Tibial nerve (tissue), 4 donors: ENCODE results near the gene AVP. TPM values are rescaled to one million over a fixed set of nuclear protein-coding genes. Genes with fewer than 3 reads are reported as not detected.

Experiments used
- DNase-seq, 2 donors: peaks; one replicate each; pipeline ENCODE4 v3.0.0-alpha.2; 2019; ENCODE audit warnings: low spot score in 2 of 2
- H3K27ac ChIP-seq, 4 donors: fragments of 200-600 bp; sonication (generic) in 3 of 4; one replicate each; pipeline ENCODE4 v1.5.1; 2017 to 2019; ENCODE audit warnings: mild to moderate bottlenecking in 1 of 4
- H3K27me3 ChIP-seq, 2 donors: fragments of 200-600 bp; sonication (generic) in 1 of 2; one replicate each; pipeline versions ENCODE4 v1.5.1 to v1.6.0; 2017 to 2019
- H3K36me3 ChIP-seq, 3 donors: fragments of 200-600 bp; sonication (generic); one replicate each; pipeline ENCODE4 v1.5.1; 2018 to 2019
- H3K4me1 ChIP-seq, 4 donors: fragments of 200-600 bp; sonication (generic) in 3 of 4; one replicate each; pipeline ENCODE4 v1.5.1; 2017 to 2019
- H3K4me3 ChIP-seq, 4 donors: fragments of 200-600 bp; sonication (generic) in 3 of 4; one replicate each; pipeline ENCODE4 v1.5.1; 2017 to 2019; ENCODE audit warnings: mild to moderate bottlenecking in 1 of 4, moderate library complexity in 1 of 4
- H3K9me3 ChIP-seq, 4 donors: fragments of 200-600 bp; sonication (generic) in 3 of 4; one replicate each; pipeline ENCODE4 v1.5.1; 2017 to 2019
- EP300 ChIP-seq, 2 donors: sonication (generic); formaldehyde crosslinking; IDR thresholded peaks; one replicate each; pipeline ENCODE4 v1.6.1; 2017; ENCODE audit warnings: antibody characterized with exemption in 2 of 2, mild to moderate bottlenecking in 1 of 2
- POLR2A ChIP-seq, 2 donors: fragments of 450-650 bp; IDR thresholded peaks; one replicate each; pipeline ENCODE4 v1.6.1; 2017; ENCODE audit warnings: antibody characterized with exemption in 2 of 2, mild to moderate bottlenecking in 2 of 2, moderate library complexity in 2 of 2
- WGBS, 2 donors: methylation state at CpG; one replicate each; pipeline ENCODE4 v1.1.5; 2018; 5-methylcytosine and 5-hydroxymethylcytosine counted together
- total RNA-seq, 4 donors: library from RNA; depleted of rRNA; stranded (reverse); fragments of >200 nt; gene quantifications; one replicate each; pipeline ENCODE4 v1.1.0, GENCODE V29; 2016
- TF ChIP-seq, protein P1 (sequence below), 5 experiments: fragments of 200-600 bp in 3 of 5; fragments of 450-650 bp in 2 of 5; sonication (generic) in 3 of 5; IDR thresholded peaks; one replicate each; pipeline ENCODE4 v1.5.1; 2016 to 2019; ENCODE audit warnings: antibody characterized with exemption in 5 of 5, mild to moderate bottlenecking in 3 of 5, moderate library complexity in 2 of 5

Gene AVP
- total RNA-seq, 4 donors from 2014 or later = not detected

DNA sequence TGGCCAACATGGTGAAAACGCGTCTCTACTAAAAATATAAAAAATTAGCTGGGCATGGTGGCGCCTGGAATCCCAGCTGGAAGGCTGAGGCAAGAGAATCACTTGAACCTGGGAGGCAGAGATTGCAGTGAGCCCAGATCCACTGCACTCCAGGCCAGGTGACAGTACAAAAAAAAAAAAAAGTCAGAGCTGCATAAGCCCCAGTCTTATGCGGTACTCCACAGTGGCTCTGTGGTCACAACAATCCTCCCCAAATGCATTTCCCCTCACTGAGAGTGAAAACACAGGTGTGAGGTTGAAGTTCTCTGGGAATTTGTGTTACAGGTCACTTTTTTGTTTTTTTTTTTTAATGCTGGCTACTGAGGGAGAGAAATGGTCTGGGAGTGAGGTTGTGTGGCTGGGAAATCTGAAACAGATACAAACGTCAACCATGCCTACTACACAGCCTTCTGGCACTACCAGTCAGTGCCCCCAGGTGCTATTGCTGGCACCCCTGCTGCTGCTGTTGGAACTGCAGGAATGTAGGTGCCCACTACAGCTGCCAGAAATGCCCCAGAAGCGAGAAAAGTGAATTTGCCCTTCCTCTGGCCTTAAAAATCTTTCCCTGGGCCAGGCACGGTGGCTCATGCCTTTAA lies 33.0 kb downstream of the AVP start:
- WGBS, 2 donors = 66 to 68% methylated on average over 7 of the region's 7 CpGs

DNA sequence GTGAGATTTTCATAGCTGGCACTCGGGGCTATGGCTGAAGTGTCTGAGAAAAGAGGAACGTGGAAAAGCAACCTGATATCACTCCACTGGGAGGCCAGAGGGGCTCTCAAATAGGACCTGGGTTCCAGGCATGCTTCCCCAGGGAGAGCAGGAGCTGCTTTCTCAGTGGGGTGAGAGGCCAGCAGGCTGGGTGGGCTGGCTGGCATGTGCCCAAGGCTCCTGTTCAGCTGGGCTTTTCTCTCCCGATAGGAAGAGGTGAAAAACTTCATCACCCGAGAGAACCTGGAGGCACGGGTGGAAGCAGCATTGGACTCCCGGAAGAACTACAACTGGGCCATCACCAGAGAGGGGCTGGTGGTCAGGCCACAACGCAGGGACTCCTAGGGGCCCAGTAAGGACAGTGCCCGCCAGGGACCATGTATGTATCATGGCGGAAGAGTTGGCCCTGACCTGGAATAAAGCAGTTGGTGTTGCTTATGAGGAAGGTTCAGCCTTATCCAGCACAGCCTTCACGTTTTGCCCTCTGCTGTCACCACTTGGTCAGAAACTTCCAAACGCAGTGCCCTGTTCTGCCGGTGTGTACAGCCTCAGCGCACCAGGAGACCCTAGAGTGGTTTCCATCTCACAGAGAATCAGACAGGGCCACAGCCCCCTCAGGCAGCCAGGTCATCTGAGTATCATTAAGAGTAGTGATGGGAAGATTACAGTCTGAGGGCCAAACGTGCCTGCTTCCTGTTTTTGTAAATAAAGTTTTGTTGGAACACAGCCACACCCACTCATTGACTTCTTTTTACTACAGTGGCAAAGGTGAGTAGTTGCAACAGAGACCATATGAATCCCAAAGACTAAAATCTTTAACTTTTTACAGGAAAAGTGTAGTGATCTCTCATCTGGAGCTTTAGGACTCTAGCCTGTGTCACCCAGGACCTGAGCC lies 36.8 kb downstream of the AVP start:
- no peak overlapping the region for H3K4me3 ChIP-seq

More for the DNA sequence above, 33.0 kb downstream of the AVP start:
- no peak for TF ChIP-seq EP300 (IDR thresholded peaks at IDR 0.05)
- TF ChIP-seq, protein P1, sequence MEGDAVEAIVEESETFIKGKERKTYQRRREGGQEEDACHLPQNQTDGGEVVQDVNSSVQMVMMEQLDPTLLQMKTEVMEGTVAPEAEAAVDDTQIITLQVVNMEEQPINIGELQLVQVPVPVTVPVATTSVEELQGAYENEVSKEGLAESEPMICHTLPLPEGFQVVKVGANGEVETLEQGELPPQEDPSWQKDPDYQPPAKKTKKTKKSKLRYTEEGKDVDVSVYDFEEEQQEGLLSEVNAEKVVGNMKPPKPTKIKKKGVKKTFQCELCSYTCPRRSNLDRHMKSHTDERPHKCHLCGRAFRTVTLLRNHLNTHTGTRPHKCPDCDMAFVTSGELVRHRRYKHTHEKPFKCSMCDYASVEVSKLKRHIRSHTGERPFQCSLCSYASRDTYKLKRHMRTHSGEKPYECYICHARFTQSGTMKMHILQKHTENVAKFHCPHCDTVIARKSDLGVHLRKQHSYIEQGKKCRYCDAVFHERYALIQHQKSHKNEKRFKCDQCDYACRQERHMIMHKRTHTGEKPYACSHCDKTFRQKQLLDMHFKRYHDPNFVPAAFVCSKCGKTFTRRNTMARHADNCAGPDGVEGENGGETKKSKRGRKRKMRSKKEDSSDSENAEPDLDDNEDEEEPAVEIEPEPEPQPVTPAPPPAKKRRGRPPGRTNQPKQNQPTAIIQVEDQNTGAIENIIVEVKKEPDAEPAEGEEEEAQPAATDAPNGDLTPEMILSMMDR (IDR thresholded peaks at IDR 0.05) = no peak
- no peak for TF ChIP-seq POLR2A (IDR thresholded peaks at IDR 0.05)
- DNase-seq = no peak
- Histone ChIP-seq H3K27ac (no peak overlapping the region), H3K36me3 (peaks cover 0 to 35% (median 4%) of the 10 kb centered on the region in 3 donors), H3K4me1 (peaks cover 0 to 20% (median 10%) of the 10 kb centered on the region in 4 donors), H3K9me3 (no peaks in the 10 kb centered on the region), H3K4me3 (no peak overlapping the region), H3K27me3 (no peaks in the 10 kb centered on the region)

DNA sequence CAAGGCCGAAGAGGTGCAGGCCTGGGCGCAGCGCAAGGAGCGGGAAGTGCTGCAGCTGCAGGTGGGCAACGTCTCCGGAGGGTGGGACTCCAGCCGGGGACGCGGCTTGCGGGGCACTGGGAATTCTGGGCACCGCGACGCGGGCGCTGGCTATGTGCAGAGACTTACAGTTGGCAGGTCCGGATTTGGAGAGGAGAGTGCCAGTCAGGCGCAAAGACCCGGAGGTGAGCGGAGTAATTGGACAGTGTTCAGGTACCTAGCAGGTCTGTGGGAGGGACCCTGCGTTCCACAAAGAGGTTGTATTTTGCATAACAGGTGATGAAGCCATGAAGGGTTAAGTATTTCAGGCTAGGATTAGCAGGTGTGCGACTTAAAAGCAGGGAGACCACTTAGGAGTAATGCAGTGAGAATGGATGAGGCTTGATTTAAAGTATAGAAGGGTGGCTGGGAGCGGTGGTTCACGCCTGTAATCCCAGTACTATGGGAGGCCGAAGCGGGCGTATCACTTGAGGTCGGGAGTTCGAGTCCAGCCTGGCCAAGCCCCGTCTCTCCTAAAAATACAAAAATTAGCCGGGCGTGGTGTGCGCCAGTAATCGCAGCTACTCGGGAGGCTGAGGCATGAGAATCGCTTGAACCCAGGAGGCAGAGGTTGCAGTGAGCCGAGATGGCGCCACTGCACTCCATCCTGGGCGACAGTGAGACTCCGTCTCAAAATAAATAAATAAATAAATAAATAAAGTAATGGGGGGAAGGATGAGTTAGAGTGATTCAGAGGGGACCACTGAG lies 37.7 kb downstream of the AVP start:
- 42 to 52% methylated on average over 32 to 37 of the region's 39 CpGs for WGBS, 2 donors
- Histone ChIP-seq H3K36me3 (peaks cover 0 to 35% (median 4%) of the 10 kb centered on the region in 3 donors), H3K4me1 (peaks cover 0 to 46% (median 24%) of the 10 kb centered on the region in 4 donors), H3K4me3 (peak overlapping the region; percentile 63 to 96 (median 86)), H3K27me3 (no peaks in the 10 kb centered on the region), H3K27ac (peak overlapping the region in 3 of 4 donors; percentile 94 to 97 (median 94)), H3K9me3 (no peaks in the 10 kb centered on the region)
- TF ChIP-seq EP300 (IDR thresholded peaks at IDR 0.05) (no peak), POLR2A (IDR thresholded peaks at IDR 0.05) (no peak)
- TF ChIP-seq, protein P1 (IDR thresholded peaks at IDR 0.05) = no peak
- DNase-seq = no peak

More for the DNA sequence above, 36.8 kb downstream of the AVP start:
- no peak for DNase-seq
- H3K4me1 ChIP-seq = peaks cover 0 to 37% (median 18%) of the 10 kb centered on the region in 4 donors
- no peak overlapping the region for H3K27ac ChIP-seq
- peaks cover 0 to 35% (median 4%) of the 10 kb centered on the region in 3 donors for H3K36me3 ChIP-seq
- H3K9me3 ChIP-seq = no peaks in the 10 kb centered on the region
- H3K27me3 ChIP-seq = no peaks in the 10 kb centered on the region
- TF ChIP-seq POLR2A (IDR thresholded peaks at IDR 0.05) = no peak
- TF ChIP-seq EP300 (IDR thresholded peaks at IDR 0.05) = no peak
- TF ChIP-seq, protein P1 (IDR thresholded peaks at IDR 0.05) = no peak
- 77 to 83% methylated on average over 10 to 14 of the region's 14 CpGs for WGBS, 2 donors

DNA sequence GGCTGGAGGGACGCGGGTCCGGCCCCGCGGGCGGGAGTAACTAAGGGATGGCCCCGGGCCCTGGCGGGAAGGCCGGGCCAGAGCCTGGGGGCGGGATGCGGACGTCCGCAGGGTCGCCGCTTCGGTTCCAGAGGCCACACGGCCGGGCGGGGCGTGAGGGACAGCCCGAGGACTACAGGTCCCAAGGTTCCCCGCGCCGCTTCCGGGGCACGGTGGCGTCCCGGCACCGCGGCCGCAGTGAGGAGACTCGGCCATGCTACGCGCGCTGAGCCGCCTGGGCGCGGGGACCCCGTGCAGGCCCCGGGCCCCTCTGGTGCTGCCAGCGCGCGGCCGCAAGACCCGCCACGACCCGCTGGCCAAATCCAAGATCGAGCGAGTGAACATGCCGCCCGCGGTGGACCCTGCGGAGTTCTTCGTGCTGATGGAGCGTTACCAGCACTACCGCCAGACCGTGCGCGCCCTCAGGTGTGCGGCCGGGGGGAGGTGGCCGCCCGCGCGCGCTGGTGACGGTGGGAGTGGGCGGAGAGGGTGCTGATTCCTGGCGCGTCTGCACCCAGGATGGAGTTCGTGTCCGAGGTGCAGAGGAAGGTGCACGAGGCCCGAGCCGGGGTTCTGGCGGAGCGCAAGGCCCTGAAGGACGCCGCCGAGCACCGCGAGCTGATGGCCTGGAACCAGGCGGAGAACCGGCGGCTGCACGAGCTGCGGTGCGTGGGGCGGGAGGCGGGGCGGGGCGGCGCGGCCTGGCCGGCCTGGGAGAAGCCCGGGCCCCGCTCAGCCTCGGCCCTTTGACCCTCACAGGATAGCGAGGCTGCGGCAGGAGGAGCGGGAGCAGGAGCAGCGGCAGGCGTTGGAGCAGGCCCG lies 38.5 kb downstream of the AVP start, which contains the start of gene MRPS26:
TSS of gene MRPS26 (plus strand) at position 237 of the 861 bp plus-strand sequence. CDS start at position 254, 17 bp downstream.
- Histone ChIP-seq H3K4me3 (peak within 1 kb of the TSS; percentile 63 to 96 (median 86)), H3K4me1 (peaks cover 0 to 52% (median 26%) of the 10 kb centered on the region in 4 donors), H3K9me3 (no peaks in the 10 kb centered on the region), H3K36me3 (peaks cover 0 to 32% (median 4%) of the 10 kb centered on the region in 3 donors), H3K27ac (peak within 1 kb of the TSS; percentile 91 to 97 (median 94)), H3K27me3 (no peaks in the 10 kb centered on the region)
- DNase-seq = peak; percentile 74 to 79
- WGBS, 2 donors = 0% methylated on average over 3 to 80 of the region's 104 CpGs
- TF ChIP-seq POLR2A (IDR thresholded peaks at IDR 0.05) (peak in 1 of 2 donors; percentile 64), EP300 (IDR thresholded peaks at IDR 0.05) (peak in 1 of 2 donors; percentile 75)
- TF ChIP-seq, protein P1 (IDR thresholded peaks at IDR 0.05) = peak in 1 of 5 experiments; percentile 30
